Right lobe of liver (tissue), 4 donors: ENCODE results near the gene FPGS.

Experiments
- CTCF ChIP-seq, 4 donors: fragments of 200-600 bp in 3 of 4; fragments of 450-650 bp in 1 of 4; IDR thresholded peaks; one replicate each; pipeline versions ENCODE4 v1.5.1 to v1.8.0; 2016 to 2022; ENCODE audit warnings: antibody characterized with exemption in 4 of 4, mild to moderate bottlenecking in 2 of 4
- POLR2A ChIP-seq: fragments of 450-650 bp; IDR thresholded peaks from one replicate; pipeline ENCODE4 v1.6.1; 2017; ENCODE audit warnings: antibody characterized with exemption, mild to moderate bottlenecking
- donor health status: DM: no; HTN: no; CAD: no.
- donor health status: DM: no; HTN: no; CAD: no.
- donor health status: DM: no; HTN: yes; CAD: no.

- TF ChIP-seq CTCF (IDR thresholded peaks at IDR 0.05) (no peak), POLR2A (no peak)
These were observed 26.7 kb downstream of the FPGS start for GRCh38 chr9:127829205-127829906.
